ENCODE data around the gene FNDC3B. TPM values are rescaled to one million over a fixed set of nuclear protein-coding genes. Genes with fewer than 3 reads are reported as not detected.

FNDC3B gene
- total RNA-seq, 2 donors from 2014 or later, result 57.6 to 69.3 TPM

DNA sequence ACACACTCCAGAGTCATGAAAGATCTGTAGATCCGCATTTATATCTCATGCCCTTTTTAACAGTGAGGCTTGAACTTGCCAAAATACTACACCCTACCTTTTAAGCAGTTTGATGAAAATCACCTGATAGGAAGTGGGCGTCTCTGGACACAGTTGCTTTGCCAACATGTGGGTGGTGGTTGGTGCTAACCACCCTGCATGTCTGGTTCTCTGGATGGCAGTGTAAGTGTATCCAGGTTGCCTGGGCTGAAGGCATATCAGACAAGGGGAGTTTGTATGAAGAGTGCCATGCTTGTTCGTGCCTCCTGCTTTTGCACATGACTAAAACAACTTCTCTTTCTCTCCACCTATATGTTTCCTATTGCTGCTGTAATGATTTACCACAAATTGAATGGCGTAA lies 249.3 kb downstream of the FNDC3B start:
- H3K4me1 ChIP-seq, result peaks cover 0 to 89% of the 10 kb centered on the region in 2 donors
- no peak overlapping the region for H3K4me3 ChIP-seq
- peak overlapping the region; percentile 65 to 82 for H3K27ac ChIP-seq

DNA sequence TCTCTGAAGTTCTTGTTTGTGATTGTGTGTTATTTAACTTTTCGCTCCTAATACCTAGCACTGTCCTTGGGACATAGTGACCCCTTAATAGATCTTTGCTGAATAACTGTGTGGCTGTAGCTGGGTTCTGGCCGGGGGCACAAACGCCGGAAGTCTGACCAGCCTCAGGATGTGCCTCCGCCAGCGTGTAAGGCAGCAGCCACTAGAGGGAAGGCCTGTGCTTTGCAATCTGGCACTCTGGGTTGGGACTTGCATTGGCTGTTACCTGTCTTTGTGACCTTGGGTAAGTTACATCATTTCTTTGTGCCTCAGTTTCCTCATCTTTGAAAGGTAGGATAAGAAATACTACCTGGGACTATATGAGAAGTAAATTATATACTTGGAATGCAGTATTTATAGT lies 250.2 kb downstream of the FNDC3B start:
- Histone ChIP-seq H3K4me3 (no peak overlapping the region), H3K36me3 (no peaks in the 10 kb centered on the region), H3K27ac (peak overlapping the region; percentile 65 to 82), H3K4me1 (peaks cover 0 to 83% of the 10 kb centered on the region in 2 donors), H3K9me3 (no peaks in the 10 kb centered on the region), H3K27me3 (no peaks in the 10 kb centered on the region)
- DNase-seq (ENCODE audit: low spot score), result peak; percentile 64
- TF ChIP-seq, protein P1, sequence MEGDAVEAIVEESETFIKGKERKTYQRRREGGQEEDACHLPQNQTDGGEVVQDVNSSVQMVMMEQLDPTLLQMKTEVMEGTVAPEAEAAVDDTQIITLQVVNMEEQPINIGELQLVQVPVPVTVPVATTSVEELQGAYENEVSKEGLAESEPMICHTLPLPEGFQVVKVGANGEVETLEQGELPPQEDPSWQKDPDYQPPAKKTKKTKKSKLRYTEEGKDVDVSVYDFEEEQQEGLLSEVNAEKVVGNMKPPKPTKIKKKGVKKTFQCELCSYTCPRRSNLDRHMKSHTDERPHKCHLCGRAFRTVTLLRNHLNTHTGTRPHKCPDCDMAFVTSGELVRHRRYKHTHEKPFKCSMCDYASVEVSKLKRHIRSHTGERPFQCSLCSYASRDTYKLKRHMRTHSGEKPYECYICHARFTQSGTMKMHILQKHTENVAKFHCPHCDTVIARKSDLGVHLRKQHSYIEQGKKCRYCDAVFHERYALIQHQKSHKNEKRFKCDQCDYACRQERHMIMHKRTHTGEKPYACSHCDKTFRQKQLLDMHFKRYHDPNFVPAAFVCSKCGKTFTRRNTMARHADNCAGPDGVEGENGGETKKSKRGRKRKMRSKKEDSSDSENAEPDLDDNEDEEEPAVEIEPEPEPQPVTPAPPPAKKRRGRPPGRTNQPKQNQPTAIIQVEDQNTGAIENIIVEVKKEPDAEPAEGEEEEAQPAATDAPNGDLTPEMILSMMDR (IDR thresholded peaks at IDR 0.05), result peak; percentile 48 to 73

More for the DNA sequence above, 249.3 kb downstream of the FNDC3B start:
- no peaks in the 10 kb centered on the region for H3K27me3 ChIP-seq
- no peaks in the 10 kb centered on the region for H3K9me3 ChIP-seq
- TF ChIP-seq, protein P1 (IDR thresholded peaks at IDR 0.05), result no peak
- no peaks in the 10 kb centered on the region for H3K36me3 ChIP-seq
- no peak for DNase-seq (ENCODE audit: low spot score)

DNA sequence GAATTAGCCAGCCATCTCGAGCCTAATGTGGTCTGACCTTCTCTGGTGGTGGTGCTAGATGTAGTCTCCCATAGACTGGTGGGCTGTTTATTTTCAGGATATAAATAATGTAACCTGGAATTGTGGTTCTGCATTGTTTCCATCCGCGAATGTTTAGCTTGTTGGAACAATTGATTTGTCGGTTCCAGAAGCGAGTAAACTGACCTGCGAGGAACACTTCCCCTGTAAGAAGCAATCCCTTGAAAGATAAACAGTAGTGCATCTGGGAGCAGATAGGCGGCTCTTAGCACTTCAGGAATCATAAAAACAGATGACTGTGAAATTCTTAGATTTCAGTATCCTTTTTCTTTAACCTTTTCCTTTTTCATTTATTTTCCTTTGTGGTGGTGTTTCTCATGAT lies 251.1 kb downstream of the FNDC3B start:
- Histone ChIP-seq H3K4me1 (peaks cover 0 to 80% of the 10 kb centered on the region in 2 donors), H3K27me3 (no peaks in the 10 kb centered on the region), H3K36me3 (no peaks in the 10 kb centered on the region), H3K4me3 (no peak overlapping the region), H3K27ac (peak overlapping the region; percentile 65 to 82), H3K9me3 (no peaks in the 10 kb centered on the region)
- no peak for DNase-seq (ENCODE audit: low spot score)
- TF ChIP-seq, protein P1 (IDR thresholded peaks at IDR 0.05), result no peak

DNA sequence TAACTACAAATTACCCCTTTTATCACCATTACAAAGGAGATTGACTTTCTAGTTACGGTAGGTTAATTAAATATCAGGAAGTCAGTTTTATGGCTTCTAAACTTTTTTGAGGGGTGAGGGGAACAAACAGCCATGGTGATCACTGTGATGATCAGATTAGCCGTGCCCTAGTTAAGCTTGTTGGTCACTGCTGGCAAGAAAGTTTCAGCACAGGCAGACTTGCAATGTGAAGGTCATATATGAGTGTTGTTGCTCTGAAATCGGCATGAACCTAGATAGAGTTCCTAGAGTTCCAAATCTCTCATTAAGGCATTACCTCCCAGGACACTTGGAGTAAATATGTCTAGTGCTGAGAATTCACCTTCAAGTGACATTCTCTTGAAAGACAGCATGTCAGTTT lies 252.3 kb downstream of the FNDC3B start:
- peak overlapping the region; percentile 55 to 82 for H3K27ac ChIP-seq
- H3K27me3 ChIP-seq, result no peaks in the 10 kb centered on the region
- no peak overlapping the region for H3K4me3 ChIP-seq
- TF ChIP-seq, protein P1 (IDR thresholded peaks at IDR 0.05), result no peak
- peaks cover 0 to 76% of the 10 kb centered on the region in 2 donors for H3K4me1 ChIP-seq
- H3K9me3 ChIP-seq, result no peaks in the 10 kb centered on the region
- DNase-seq (ENCODE audit: low spot score), result no peak
- H3K36me3 ChIP-seq, result peaks cover 5% of the 10 kb centered on the region

DNA sequence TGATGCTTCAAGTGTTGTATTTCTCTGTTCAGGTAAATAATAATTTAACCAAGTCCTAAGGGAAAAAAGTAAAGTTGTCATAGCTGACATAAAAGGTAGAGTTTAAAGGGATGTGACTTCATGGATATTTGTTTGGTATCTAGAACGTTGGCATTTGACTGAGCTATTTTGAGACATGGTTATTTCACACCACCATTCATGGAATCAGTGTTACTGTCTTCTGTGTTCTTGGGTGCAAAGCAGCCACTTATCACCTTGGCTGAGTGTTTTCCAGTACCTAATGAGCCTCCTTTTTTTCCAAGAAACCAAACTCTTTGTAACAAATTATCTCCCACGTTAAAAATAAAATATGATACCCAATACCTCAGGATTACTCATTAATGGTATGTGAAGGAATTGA lies 253.0 kb downstream of the FNDC3B start:
- Histone ChIP-seq H3K9me3 (no peaks in the 10 kb centered on the region), H3K27me3 (no peaks in the 10 kb centered on the region), H3K27ac (peak overlapping the region; percentile 55 to 82), H3K4me1 (peaks cover 0 to 68% of the 10 kb centered on the region in 2 donors), H3K4me3 (no peak overlapping the region), H3K36me3 (peaks cover 9% of the 10 kb centered on the region)
- TF ChIP-seq, protein P1 (IDR thresholded peaks at IDR 0.05), result no peak
- DNase-seq (ENCODE audit: low spot score), result no peak

DNA sequence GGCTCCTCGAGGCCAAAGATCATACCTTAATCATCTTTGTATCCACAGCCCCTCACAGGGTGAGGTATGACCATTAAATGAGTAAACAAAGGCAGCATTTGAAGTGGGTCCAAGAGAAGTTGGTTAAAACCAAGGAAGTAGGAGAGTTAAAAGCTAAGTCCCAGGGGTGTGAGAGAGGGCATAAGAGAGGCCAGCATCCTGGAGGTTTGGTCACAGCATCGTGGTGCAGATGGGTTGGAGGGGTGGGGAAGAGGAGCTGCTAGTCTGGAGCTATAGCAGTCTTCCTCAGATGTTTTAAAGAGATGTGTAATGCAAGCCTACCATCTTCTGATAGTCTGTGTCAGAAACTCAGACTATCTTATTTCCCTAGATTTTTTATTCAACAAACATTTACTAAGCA lies 253.7 kb downstream of the FNDC3B start:
- H3K27me3 ChIP-seq, result no peaks in the 10 kb centered on the region
- no peaks in the 10 kb centered on the region for H3K9me3 ChIP-seq
- TF ChIP-seq, protein P1 (IDR thresholded peaks at IDR 0.05), result no peak
- H3K27ac ChIP-seq, result peak overlapping the region; percentile 55 to 82
- H3K4me1 ChIP-seq, result peaks cover 0 to 62% of the 10 kb centered on the region in 2 donors
- no peak for DNase-seq (ENCODE audit: low spot score)
- H3K4me3 ChIP-seq, result no peak overlapping the region
- H3K36me3 ChIP-seq, result peaks cover 9% of the 10 kb centered on the region

Data from right atrium auricular region (tissue), 2 donors.